Hematopoietic multipotent progenitor cell treated with erythropoietin and hydrocortisone succinate and interleukin-3 and kit ligand, for 8 days (in vitro differentiated cells): ENCODE data around the gene GNB1L.
"Not testable (repeated sequence)": the region's sequence is repeated elsewhere in the genome, so short reads cannot be mapped to it uniquely, and the experiment has no call there.

Experiments
- DNase-seq: peaks from one replicate; pipeline ENCODE4 v3.0.0-alpha.2; 2015

GNB1L gene

DNA sequence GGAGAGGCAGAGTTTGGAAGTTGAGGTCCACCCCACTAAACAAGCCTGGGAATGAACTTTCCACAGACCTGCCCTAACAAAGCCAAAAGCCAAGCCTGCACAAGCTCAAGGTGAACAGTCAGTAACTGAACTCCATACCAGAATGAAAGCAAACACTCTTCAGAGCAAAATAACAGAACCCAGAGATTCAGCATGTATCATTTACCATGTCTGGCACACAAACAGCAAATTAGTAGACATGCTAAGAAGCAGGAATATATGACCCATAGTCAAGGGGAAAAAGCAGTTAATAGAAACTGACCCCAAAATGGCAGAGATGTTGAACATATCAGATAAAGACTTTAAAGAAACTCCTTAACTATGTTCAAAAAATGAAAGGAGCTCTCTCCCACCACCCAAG, 62.8 kb downstream of the GNB1L start:
- no peak for DNase-seq

DNA sequence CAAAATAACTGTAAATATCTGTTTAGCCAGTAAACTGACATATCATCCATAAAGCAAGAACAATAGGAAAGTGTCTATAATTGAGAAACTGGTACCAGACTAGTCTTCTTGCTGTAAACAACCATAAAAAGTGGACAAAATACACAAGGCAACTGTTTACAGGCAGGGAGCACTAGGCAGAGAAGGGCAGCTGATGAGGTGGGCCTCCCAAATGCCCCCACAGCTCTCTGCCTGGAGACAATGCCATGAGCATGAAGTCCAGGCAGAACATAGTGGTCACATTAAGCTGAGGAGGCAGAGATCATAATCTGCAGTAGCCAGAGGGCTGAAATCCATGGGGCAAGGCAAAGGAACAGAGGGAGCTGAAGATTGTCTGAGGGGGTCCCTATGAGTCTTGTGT, 63.4 kb downstream of the GNB1L start:
- DNase-seq: no peak

DNA sequence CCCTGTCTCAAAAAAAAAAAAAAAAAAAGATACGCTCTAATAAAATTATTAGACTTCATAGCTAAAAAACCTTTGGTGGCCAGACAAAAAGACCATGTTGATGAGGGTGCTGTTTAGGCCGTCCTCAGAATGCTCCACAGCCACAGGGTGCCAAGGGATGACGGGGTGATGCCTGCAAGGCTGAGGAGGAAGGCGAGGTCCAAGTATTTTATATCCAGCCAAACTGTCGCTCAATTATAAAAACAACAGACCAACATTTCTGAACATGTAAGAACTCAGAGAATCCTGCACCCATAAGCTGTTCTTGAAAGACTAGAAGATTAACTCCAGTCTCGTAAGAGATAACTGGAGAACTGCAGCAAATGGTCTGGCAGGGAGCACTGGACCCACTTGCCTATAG, 64.8 kb downstream of the GNB1L start:
- no peak for DNase-seq

DNA sequence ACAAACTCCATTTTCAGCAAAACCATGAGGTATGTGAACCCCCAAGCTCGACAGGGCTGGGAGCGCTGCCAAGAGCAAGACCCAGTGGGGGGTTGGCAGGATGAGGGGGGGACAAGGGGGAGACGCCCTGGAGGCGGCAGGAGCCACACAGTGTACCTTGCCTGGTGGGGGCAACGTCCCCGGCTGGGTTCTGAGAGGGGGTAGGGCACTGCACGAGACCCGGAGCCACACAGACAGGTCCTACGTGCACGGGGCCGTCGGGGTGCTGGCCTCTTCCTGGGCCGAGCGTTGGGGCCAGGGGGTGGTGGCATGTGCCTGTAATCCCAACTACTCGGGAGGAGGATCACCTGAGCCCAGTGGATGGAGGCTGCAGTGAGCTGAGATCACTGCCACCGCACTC, 65.3 kb downstream of the GNB1L start:
- DNase-seq: no peak

DNA sequence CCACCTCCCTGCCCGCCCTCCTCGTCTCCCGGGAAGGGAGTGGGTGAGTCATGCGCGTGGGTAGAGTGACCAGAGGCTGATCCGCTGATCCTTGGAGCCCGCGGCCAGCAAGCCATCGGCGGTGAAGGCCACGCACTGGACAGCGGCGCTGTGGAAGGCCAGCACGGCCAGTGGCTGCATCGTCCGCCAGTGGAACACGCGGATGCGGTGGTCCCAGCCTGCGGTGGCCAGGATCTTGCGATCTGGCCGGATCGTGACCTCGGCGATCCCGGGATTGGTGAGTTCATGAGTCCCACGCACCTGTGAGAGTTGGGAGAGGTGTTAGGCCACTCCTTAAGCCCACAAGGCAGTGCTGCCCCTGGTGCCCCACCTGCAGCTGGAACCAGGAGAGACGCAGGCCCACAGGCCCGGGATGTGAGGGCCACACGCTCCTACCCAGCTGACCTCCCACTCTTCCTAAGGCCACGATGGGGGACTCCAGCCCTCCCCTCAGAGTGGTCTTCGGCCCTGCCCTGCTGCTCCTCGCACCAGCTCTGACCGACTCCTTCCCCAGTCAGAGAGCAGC, 65.9 kb downstream of the GNB1L start:
- DNase-seq: no peak

DNA sequence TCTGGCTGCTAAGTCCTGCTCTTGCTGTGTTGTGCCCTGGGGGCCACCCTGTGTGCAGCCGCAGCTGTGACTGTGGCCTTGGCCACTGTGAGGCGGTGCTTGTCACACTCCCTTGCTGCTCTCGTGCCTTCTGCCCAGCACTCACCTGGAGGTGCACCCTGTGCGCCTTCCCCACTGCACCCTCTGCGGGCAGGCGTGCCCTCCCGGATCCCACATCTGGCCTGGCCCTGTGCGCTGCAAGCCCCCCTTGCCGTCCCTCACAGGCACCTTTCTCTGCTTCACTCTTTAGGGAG, 66.9 kb downstream of the GNB1L start:
- no peak for DNase-seq

DNA sequence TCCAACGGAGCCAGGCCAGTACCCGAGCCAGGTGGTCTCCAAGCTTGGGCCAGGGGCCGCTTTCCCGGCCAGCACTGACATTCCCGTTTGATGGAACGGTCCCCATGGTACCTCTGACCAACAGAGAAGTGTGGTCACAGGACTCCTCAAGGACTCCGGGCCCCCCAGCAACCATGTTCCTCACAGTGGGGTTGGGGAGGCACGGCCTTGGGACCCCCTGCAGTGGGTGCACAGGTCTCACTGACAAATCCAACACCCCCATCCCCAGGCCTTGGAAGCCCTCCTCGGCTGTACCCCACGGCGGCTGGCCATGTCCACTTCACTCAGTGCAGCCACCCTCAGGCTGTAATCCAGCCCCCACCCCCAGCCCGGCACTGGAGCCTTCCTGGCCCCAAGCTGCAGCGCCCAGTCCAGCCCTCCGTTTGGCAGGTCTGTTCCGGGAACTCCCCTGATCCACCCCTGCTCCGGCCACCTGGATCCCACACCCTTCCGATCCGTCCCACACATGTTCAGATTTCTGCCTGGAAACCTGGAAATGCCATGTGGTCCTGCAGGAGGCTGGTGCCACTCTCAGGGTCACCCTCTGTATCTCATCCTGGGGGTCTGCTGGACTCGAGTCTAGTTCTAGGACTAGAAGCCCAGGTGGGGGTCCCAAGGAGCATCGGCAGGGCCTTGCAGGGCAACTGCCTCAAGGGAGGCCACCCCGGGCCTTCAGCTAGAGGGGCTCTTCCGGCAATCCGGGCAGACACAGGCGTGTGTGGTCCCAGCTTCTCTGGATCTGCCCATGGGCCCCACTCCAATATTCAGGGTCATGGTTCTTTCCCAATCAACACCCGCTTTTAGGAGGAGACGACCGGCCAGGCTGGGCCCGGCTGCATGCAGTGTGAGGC, 67.5 kb downstream of the GNB1L start:
- no peak for DNase-seq

DNA sequence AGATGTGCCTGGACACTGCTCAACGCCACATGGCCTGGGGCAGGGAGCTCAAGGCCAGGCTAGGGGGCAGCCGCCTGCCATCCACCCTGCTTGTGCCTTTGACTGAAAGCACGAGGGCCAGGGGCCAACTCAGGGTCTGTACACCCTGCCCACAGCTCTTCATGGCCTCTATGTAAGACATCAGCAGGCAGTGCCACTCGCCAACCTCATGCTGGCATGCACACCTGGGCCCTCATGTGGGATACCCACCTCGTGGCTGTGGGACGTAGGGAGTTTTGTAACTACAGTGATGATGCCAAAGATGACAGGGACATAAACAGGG, 68.4 kb downstream of the GNB1L start:
- DNase-seq: no peak

DNA sequence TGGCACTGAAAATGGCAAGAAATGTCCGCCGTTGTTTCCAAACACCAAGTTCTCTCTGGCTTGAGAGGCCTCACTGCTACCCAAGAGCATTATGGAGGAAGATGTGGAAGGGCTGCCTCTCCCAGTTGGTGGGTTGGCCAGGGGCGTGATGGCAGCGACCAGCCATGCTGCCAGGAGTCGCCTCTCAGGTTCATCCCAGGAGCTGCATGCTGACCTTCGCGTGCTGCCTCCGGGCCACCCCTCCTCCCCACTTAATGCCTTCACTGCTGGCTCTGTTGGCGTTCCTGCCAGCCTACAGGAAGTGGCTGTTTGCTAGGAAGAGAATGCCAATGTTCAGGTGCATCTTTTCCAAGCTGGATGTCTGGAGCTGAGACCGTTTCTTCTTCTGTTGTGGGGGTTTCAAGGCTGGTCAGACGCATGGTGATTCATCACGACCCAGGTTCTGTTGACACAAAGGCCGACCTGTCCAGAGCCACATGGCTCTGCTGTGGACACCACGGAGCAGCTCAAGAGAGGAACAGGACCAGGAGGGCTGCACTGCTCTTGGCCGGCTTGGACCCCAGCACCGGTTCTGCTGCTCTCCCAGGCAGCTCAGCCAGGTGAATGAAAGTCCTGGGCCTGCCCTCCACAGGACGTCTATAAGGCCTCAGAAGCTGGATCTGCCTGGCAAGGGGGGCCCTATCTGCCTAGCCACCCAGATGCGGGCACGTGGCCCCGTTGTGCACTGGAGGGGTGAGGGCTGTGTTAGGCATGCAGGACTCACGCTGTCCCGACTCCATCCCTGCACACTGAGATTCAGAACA, 69.0 kb downstream of the GNB1L start:
- DNase-seq: no peak

DNA sequence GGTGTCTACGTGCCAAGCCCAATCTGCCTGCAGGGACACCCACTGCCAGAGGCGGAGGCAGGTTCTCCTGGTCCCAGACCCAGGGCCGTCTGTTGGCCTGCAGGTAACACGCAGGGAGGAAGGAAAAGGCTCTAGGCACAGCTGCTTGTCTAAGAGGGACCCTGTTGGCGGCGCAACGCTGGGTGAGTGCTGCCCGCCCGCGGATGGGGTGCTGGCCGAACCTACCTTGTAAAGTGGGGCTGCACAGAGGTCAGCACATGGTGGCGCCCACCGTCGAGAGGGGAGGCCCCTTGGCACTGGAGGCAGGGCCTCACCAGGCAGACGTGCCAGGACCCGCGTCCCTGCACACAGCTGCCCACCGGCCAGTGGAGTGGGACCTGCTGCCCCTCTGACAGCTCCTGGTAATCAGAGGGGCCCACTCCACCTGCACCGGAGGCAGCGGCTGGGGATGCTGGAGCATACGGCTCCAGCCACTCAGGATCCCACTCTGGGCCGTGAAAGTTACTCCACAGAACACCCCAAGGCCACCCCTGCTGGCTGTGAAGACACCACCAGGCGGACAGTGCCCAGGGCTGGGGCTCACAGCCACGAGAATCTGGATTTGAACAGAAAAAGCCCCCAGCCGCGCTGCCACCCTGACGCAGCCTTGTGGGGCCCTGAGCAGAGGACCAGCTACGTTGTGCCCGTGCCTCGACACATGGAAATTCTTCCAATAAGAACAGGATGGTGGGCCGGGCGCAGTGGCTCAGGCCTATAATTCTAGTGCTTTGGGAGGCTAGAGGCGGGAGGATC, 70.1 kb downstream of the GNB1L start:
- DNase-seq: no peak

DNA sequence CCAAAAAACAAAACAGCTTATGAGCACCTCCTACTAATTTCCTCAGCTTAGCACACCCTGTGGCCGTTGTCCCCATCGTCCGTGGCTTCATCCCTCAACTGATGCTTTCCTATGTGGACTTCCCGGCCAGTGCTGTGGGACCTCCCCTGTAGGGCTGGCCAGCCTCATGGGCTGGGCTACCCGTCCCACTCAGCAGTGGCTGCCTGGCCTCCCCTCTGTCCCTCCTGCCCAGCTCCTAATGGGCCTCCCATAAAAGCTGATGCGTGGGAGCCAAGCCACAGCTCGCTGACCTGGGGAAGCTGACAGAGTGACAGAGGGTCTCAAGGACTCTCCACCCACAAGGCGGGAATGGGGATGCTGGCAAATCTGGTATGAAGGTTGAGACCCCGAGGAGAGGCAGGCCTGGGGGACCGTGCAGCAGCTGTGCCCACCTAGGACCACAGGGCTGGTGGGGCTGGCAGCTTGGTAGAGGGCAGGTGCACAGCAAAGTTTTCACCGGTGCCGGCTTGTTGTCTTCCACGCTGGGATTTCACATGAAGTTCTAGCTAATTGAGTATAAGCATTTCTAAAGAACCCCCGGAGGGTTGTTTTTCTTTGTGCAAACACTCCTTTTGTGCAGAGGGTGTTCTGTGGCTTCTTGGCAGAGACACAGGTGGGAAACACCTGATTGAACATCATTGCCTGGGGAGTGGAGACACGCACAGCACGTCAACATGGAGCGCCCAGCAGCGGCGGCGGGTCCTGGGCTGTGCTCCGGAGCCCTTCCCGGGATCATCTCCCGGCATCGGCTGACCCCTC, 70.9 kb downstream of the GNB1L start:
- no peak for DNase-seq

DNA sequence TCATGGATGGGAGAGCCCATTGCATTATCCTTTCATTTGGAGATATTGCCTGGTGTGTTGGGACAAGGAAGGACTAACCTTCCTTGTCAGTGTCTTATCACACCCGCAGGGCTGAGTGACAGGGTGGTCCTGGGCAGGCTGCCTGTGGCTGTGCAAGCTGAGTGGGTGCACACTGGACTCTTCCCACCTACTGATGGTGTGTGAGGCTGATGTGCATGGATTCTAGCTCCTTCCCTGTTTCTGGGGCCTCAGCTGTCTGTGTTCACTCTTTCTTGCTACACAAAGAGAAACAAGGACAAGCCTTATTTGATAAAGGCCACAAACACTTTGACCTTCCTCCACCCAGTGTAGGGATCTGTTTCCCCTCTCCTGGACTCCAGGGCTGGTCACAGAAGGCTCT, 72.1 kb downstream of the GNB1L start:
- no peak for DNase-seq

DNA sequence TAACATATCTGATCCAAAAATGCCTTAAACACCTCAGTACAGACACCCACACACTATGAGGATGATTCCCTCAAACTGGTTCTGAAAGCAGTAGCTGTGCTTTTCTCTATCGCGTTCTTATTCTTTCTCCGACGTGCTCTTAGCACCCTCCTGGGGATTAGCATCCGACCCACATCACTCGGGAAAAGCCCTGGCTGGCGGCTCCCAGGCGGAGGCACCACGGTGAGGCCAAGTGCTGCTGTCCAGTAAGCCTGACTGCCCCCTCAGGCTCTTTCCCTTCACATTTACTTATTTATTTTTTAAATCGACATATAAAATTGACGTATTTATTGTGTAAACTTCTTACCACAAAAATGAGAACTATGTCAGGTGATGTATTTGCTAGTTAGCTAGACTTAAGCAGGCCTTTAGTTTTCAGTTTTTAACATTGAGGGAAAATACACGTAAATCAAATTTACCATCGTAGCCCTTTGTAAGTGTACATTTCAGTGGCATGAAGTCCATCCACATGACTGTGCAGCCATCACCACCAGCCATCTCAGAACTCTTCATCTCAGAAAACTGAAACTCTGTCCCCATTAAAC, 74.9 kb downstream of the GNB1L start:
- DNase-seq: no peak

DNA sequence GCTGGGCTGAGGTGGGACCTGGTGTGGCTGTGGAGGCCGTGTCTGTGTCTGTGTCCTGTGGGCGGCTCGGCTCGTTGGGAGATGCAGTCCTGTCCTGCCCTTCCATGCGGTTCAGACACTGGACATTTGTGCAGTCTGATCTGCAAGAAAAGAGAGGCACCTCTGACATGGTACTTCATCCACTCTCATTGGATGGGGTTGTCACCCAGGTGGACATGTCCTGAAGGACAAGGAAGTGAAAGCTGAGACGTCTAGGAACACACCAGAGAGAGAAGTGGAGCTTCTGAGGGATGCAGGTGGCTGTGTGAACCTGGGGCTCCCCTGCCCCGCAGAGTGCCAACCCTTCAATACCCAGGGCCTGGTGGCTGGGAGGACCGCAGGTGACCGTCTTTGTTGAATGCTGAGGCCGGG, 75.7 kb downstream of the GNB1L start:
- DNase-seq: no peak

DNA sequence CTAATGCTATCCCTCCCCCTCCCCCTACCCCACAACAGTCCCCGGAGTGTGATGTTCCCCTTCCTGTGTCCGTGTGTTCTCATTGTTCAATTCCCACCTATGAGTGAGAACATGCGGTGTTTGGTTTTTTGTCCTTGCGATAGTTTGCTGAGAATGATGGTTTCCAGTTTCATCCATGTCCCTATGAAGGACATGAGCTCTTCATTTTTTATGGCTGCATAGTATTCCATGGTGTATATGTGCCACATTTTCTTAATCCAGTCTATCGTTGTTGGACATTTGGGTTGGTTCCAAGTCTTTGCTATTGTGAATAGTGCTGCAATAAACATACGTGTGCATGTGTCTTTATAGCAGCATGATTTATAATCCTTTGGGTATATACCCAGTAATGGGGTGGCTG, 77.5 kb downstream of the GNB1L start:
- not testable (repeated sequence) for DNase-seq

DNA sequence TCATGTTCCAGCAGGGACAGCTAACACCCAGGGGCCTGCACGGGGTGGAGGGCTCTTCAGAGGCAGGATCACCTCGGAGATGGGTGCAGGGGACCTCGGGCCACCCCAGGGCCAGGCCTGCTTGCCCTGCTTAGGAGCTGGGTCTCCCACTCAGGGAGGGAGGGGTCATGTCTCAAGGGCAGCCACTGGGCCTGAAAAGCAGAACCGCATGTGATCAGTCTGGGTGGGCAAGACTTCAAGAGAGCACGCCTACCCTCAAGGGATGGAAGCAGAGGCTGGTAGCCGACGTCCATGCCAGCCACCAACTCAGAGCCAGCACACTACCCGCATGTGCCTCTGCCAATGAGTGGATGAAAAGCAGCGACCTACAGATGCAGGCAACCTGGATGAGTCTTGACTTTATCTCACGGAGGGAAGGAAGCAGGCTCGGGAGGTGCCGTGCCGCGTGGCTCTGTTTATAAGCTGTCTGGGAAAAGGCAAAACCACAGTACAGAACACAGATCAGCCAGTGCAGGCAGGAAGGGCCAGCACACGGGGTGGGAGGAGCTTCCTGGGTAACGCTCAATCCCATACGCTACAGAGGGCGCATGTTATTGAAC, 78.1 kb downstream of the GNB1L start:
- DNase-seq: peak; percentile 39

DNA sequence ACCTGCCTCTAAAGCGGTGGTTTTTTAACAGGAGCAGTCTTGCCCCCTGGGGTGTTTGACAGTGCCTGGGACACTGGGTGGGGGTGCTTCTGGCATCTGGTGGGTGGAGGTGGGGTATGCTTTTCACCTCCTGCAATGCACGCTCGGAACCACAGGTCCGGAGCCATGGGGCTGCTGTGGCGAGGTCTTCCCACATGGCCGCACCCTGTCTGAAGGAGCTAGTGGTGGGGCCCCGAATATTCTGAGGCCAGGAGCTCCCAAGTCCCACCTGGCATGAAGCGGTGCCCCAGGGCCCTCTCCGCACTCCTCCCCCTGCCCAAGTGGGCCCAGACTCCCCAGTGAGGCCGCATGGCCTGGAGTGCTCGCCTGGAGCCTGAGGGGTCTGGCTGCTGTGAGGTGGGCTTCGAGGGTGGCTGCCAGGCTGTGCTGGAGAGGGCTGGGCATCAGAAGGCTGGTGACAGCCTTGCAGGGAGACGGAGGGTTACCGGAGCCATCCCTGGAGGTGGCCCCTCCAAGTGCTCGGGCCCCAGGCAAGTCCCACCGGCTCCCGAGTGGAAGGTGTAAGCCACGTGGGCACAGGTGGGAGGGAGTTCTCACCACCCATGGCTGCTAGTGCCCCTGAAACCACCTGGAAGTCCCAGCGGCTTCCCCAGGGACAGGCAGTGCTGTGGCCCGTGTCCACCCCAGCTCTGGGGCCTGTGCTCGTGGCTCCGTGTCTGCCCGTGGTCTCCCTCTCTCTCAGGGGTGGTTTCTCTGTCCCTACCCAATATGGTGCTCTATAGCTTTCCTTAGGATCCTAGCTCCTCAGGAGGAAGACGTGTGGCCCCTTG, 79.0 kb downstream of the GNB1L start:
- DNase-seq: no peak

DNA sequence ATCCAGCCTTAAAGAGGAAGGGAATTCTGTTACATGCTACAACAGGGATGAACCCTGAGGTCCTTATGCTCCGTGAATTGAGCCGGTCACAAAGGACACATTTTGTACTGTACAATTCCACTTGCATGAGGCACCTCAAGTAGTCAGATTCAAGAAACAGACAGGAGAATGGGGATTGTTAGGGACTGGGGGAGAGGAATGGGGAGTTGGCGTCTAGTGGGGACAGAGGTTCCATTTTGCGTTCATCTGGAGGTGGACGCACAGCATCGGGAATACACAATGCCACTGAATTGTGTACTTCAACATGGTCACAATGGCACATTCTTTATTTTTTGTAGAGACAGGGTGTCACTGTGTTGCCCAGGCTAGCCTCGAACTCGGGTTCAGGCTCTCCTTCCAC, 80.0 kb downstream of the GNB1L start:
- no peak for DNase-seq

DNA sequence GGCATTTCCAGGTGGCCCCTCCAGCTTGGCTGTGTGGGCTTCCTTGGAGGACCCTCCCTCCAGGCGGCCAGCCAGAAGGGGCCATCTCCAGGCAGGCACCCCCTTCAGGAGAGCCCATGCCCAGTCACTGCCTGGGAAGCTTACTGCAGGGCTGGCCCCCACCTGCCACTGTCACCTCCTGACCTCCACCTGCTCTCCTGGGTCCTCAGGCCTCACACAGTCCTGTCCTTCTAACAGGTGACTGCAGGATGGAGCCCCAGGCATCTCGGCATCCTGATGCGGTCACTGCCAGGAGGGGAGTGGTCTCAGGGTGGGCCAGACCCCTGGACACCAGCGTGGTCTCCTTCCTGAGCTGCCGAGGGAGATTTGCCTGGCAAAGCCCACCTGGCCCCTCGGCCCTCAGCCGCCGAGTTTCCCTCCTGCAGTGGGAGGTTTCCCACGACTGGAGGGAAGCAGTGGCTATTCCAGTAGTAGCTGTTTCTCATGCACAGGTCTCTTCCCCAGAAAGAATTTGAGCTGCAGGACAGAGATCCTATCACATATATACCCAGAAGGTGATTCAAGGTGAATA, 81.1 kb downstream of the GNB1L start:
- DNase-seq: no peak

DNA sequence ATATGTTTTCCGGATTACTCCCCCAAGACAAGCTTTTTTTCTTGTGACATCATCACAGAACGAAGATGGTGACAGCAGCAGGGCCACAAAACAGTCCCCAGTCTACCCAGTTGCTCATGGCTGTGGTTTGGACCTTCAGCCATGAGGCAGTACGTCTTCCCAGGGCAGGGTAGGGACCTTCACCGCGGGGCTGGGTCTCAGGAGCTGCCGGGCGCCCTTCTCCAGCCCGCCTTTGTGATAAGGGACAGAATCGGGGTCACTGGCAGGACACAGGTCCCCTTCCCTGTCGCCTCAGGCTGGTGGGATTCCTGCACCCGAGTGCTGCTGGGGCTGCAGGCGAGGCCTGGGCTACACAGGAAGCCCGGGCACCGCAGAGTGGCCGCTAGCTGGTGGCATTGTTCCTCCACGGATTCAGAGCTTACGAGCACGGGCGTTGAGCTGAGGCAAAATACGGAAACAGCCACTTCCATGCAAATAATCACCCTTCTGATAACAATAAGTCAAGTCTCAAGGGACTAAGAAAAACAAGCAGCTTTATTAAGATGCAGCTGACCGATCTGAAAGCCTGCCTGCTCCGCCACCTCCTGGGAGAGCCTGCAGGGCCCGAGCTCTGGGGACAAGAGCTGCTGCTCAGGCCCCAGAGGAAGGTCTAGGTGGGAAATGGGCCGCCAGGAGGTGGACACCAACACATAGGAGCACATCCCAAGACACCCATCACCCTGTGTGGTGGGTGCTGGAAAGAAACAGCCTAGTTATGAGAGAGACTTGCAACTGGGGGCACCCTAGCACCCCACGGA, 81.8 kb downstream of the GNB1L start:
- DNase-seq: peak; percentile 20
